G401 (cell line): Measurements from ENCODE around the gene RXRB. TPM values are rescaled to one million over a fixed set of nuclear protein-coding genes. Genes with fewer than 3 reads are reported as not detected.
"Not testable (repeated sequence)": the region's sequence is repeated elsewhere in the genome, so short reads cannot be mapped to it uniquely, and the experiment has no call there.

ENCODE experiments used
- DNase-seq: peaks from one replicate; pipeline ENCODE4 v3.0.0-alpha.2; 2015; ENCODE audit warnings: low spot score
- in situ Hi-C: cut with HindIII; loops from 2 replicates; pipeline ENCODE4 v1.10.0; 2016; ENCODE audit warnings: low sequenced_read_pairs, mixed read lengths
- total RNA-seq: library from RNA; depleted of rRNA; stranded (reverse); fragments of >200 nt; shearing (Covaris generic); gene quantifications from 2 replicates; pipeline ENCODE4 v1.2.3, GENCODE V29; 2014; rRNA removed

The RXRB gene
- 11.5 and 18.8 TPM in 2 replicates for total RNA-seq

DNA sequence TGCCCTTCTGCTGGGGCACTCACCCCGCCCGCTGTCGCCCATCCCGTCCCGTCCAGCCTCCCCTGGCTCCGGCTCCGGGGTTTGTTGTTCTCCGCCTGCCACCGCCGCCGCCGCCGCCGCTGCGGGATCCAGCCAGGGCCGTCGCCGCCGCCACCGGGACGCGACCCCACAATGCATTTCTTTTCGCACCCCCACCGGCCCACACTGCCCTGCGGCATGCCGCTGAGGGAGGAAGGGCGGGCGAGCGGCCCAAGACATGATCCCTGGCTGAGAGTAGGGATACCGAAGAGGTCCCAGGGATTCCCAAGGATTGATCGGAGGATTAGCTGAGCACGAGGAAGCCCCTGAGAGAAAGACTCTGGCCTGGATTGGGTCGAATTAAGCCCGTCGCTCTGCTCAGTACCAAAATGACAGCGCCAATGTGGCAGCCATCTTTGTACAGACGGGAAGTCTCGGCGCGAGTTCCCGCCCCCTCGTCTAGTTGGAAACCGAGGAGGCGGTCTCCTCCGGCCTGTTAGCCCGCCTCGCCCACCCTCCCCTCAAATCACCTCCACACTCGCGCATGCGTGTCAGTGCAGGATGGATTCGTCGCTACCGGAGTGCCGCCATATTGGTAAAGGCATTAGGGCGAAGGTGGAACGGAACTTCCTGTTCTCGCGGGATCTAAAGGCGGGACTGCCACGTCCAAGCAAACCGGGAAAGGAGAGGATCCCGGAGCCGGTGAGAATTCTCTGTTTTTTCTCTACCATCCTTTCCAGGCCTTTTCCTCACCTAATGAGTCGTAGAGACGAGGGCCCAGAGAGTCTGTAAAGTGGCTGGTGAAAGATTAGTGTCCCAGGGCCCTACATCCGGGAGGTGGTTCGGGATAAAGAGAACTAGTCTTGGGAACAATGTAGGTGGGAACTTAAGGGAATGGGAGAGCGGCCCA lies at the start of gene RXRB, which contains the start of gene SLC39A7:
TSS of gene RXRB (minus strand) at position 447 of the 928 bp plus-strand sequence. CDS start at position 258, 189 bp downstream.
TSS of gene SLC39A7 (plus strand) at position 649 of the 928 bp plus-strand sequence. CDS start 379 bp downstream, outside the sequence.
- in situ Hi-C loops = no loop called here

DNA sequence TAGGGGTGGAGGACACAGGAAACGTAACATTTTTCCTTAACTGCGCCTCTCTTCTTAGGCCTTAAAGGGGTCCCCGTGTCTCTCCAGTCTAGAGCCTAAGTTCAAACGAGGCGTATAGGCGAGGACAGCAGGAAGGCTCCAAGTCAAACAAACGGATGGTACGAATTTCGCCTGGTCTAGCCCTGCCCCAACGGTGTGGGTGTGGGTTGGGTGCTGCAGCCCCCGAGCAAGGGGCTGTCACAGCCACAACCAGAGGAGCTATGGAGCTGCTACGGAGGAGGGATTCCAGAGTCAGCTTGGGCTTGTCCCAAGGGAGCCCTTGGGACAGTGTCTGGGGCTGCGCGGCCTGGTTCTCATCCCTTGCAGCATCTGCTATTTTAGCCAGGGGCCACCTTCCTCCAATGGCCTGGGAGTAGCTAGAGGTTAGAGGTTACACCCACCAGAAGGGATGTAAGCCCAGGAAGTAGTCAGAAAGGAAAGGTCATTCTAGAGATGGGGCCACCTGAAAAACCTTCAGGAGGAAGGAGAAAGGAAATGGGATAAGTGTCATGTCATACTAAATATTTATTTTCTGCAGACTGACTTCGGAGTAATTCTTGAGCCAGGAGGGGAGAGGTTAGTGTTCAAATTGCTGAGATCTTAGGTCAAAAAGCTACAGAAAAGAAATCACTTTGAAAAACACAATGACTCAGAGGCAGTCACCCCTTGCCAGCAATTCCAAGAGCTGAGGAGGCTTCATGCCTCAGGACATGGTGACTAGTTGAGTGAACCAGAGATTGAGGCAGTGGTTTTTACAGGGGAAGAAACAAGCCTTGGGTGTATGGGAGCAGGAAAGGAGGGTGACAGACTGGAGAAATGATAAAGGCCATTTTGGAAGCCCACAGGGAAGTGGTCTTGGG lies 49.5 kb upstream of the RXRB start:
- in situ Hi-C loops = no loop called here
- no peak for DNase-seq

More for the DNA sequence above, at the start of gene RXRB, which contains the start of gene SLC39A7:
- DNase-seq = peak; percentile 99

DNA sequence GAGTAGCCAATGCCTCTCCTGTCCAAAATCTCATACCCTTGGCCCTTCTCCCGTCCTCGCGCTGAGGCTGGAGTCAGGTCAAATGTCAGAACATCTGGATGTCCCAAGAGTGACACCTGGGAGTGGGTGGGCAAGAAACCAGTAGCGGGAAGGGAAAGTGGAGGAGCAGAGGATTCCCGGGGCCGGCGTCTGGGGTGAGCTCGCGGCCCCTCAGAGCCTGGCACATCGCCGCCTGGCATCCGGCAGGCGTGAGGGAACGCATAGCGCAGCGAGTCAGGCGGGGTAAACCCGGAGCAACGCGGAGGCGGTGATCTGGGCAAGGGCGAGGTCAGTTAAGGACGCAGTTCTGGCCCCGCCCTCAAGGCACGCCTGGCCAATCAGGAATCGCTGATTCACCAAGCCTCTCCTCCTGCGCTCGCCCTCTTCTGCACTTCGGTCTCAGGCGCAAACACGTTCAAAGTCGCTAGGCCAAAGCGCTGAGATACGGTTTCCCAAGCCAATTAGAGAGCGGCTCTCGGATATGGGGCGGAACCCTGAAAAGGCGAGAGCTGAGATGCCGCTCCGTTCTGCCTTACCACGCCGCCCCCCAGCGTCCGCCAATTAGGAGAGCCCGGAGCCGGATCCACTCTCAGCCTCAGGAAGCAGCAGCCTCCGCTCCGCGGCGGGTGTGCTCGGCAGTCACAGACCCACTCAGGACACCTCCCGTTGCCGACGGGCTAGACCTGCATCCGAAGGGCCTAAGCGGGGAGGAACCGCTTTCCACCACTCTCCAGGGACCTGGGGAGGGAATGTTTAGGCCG lies 48.7 kb upstream of the RXRB start:
- in situ Hi-C loops = no loop called here

DNA sequence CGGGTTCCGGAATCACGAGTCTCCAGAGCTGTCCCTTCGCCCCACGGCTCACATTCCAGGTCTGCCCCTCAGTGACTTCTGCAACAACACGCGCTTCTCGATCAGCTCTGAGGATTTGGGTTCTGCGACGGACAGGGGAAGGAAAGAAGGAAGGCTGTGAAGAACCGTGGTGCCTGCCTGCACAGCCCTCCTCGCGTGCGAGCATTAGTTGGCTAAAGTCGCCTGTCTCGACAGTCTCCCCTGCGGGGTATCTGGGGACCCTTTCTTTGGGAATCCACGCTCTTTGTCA lies 48.1 kb upstream of the RXRB start:
- DNase-seq = no peak
- in situ Hi-C loops = no loop called here

More for the DNA sequence above, 48.7 kb upstream of the RXRB start:
- peak; percentile 100 for DNase-seq

DNA sequence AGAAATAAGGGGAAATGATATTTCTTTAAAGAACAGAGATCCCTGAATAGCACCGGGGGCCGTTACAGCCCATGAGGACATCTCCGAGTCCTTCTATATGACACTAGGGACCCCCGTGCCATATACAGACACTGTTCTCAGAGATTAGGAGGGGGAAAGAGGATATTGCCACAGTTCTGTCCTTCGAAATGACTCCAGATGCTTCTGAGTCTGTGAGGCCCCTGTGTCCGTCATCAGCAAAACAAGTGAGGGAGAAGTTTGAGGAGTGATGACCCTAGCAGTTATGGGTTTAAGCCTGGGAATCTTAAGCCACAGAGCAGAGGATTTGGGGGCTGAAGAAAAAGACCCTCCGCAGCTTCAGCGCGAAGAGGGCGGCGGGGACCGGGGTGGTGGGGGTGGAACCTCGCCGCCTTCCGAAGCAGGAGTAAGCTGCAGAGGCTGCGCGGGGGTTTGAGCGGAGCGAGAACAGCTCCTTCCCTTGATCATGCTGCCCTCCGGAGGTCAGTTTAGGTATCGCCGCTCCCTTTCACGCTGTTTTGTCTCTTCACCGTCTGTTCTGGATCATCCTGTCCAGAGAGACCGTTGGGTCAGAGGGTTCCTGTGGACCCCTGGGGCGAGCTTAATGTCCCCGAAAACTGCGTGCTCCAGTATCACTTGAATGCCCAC lies 47.6 kb upstream of the RXRB start:
- DNase-seq = peak; percentile 91
- in situ Hi-C loops = no loop called here

DNA sequence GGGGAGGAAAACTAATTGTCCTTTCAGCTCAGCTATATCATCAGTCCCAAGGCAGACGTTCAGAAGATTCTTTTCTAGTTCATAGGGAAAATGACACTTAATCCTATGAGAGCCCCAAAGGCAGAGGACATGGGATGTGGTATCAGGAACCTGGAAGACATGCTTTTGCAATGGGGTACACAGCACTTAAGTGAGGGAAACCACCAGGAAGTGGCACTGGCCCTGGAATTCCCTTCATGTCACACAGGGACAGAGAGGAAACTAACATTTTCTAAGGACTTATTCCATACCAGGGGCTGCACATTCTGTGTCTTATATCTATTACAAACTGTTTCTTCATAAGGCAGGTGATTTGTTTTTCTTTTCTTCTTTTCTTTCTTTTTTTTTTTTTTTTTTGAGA lies 43.0 kb upstream of the RXRB start:
- in situ Hi-C loops = no loop called here
- no peak for DNase-seq

DNA sequence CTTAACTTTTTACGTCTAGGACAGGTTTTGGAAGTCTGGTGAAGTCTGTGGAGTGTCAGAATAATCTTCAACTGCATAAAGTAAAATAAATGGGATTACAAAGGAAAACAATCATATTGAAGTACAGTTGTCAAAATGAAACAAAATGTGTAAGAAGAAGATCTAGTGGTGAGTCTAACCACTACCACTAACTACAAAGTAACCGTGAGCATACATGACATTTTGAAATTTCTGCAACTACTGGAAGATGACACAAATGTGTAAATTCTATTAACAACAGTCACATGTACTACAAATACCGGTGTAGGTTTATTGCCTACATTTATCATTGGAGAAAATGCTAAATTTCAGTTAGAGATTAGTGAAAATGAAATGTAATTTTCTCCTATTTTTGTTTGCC lies 41.5 kb upstream of the RXRB start:
- DNase-seq = no peak
- in situ Hi-C loops = no loop called here

DNA sequence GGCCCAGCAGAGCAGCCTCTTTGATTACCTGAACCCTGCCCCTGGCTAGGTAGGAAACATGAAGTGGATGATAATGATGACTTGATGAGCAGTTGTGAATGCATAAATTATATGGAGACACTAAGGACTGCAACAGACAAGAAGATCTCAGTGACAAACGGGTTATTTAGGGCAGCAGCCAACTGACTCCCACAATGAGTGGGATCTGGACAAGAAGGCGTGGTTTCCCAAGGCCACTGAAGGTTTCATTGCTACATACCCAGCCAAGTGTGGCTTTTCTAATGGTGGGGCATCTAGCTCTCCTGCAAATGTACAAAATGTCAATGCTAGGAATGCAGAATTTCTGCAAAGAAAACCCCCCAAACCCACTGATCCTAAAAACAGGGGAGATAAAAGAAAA lies 37.3 kb upstream of the RXRB start:
- in situ Hi-C loops = no loop called here
- no peak for DNase-seq

DNA sequence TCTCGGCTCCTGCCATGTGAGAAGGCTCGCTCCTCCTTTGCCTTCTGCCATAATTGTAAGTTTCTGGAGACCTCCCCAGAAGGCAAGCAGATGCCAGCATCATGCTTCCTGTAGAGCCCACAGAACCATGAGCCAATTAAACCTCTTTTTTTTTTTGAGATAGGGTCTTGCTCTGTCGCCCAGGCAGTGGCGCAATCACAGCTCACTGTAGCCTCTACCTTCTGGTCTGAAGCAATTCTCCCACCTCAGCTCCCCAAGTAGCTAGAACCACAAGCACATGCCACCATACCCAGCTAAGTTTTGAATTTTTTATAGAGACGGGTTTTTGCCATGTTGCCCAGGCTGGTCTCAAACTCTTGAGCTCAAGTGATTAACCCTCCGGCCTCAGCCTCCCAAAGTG lies 36.4 kb upstream of the RXRB start:
- DNase-seq = no peak
- in situ Hi-C loops = no loop called here

DNA sequence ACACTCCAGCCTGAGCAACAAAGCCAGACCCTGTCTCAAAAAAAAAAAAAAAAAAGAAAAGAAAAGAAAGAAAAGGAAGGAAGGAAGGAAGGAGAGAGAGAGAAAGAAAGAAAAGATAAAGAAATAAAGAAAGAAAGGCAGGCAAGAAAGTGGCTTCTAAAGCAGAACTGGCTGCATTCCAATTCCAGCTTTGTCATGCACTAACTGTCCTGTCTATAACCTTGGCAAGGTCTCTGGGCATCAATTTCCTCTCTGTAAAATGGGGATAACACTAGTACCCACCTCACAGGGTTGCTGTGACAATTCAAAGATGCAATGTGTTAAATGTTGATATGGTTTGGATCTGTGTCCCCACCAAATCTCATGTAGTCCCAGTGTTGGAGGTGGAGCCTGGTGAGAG lies 35.9 kb upstream of the RXRB start:
- in situ Hi-C loops = no loop called here
- no peak for DNase-seq

DNA sequence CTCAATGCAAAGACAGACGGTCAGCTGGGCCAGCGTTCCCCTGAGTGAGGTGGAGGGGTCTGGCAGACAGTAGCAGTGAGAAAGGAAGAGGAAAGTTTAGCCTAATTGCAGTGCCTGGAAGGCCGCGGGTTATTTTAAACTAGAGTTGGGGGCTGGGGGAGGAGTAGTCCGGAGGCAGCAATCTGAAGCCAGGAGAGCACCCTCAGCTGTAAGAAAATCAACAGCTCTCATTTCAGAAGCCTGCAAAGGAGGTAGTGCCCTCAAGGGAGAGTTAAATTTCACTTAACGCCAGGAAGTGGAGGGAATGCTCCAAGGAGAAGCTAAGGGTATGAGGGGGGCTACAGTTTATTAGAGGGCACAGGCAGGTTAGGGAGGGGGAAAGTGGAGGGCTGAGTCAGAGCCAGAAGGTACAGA lies 34.8 kb upstream of the RXRB start:
- DNase-seq = no peak
- in situ Hi-C loops = no loop called here

DNA sequence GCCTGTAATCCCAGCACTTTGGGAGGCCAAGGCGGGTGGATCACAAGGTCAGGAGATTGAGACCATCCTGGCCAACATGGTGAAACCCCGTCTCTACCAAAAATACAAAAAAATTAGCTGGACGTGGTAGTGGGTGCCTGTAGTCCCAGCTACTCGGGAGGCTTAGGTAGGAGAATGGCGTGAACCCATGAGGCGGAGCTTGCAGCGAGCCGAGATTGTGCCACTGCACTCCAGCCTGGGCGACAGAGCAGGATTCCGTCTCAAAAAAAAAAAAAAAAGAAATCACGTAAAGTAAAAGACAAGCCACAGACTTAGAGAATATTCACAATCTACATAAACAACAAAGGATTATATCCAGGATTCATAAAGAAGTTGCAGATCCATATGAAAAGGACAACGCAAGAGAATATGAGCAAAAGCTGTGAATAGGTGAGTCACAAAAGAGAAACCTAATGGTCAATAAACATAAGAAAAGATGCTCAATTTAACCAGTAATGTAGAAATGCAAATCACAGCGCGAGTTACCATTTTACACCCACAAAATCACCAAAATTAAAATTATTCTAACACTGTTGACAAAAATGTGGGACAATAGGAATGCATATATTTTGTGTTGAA lies 26.1 kb upstream of the RXRB start:
- in situ Hi-C loops = not testable (repeated sequence)

DNA sequence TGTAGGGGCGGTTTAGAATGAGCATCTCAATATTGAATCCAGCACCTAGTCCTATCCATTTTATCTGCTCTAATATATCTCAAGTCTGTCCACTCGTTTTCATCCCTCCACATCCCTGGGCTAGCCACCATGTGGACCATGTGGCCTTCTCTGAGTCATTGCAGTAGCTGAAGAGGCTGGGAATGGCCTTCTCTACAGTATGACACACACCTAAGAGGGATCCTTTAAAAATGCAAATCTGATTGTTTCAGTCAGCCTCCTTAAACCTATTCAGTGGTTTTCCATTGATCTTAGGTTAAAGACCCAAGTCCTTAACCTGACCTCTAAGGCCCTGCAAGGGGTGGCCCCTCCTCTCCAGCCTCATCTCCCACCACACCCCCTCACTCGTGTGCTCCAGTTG lies 17.2 kb upstream of the RXRB start:
- DNase-seq = no peak
- in situ Hi-C loops = no loop called here

More for the DNA sequence above, 26.1 kb upstream of the RXRB start:
- not testable (repeated sequence) for DNase-seq

DNA sequence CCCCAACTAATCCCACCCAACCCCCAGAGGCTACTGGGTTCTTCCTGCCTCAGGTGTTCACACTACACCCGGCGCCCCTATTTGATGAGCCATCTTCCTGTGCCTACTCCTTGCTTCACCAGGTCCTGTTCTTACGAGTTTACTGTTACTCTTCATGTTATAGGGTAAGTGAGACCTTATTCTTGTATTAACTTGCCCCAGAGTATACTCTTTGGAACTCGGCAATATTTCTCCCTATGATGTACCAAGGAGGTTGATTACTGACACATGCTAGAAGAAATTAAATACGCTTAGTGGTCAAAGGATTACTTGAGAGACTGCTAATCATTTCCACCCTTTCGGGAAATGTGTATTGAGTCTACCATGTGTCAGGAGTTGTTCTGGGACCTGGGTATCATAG lies 16.8 kb upstream of the RXRB start:
- DNase-seq = no peak
- in situ Hi-C loops = no loop called here

DNA sequence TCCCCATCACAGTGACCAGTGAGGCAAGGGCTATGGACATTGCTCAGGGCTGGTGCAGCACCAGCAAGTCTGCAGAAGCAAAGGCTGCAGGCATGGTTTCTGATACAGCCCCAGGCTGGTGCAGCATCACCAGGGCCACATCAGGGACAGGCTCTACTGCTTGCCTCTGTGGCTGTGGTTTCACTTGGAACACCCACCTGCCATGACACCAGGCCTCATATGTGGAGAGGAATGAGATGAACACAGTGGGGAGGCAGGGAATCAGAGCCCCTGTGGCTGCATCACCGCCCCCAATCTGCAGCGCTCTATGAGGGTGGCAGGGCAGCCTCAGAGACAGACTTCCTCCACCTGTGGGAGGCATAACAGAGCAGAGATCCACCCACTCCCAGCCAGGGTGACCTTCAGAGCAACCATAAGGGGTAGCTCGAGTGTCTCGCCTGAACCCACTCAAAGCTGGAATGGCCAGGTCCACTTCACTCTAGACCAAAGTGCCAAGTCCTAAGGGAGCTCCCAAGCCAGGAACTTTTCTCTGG lies 15.7 kb upstream of the RXRB start:
- in situ Hi-C loops = no loop called here
- no peak for DNase-seq

DNA sequence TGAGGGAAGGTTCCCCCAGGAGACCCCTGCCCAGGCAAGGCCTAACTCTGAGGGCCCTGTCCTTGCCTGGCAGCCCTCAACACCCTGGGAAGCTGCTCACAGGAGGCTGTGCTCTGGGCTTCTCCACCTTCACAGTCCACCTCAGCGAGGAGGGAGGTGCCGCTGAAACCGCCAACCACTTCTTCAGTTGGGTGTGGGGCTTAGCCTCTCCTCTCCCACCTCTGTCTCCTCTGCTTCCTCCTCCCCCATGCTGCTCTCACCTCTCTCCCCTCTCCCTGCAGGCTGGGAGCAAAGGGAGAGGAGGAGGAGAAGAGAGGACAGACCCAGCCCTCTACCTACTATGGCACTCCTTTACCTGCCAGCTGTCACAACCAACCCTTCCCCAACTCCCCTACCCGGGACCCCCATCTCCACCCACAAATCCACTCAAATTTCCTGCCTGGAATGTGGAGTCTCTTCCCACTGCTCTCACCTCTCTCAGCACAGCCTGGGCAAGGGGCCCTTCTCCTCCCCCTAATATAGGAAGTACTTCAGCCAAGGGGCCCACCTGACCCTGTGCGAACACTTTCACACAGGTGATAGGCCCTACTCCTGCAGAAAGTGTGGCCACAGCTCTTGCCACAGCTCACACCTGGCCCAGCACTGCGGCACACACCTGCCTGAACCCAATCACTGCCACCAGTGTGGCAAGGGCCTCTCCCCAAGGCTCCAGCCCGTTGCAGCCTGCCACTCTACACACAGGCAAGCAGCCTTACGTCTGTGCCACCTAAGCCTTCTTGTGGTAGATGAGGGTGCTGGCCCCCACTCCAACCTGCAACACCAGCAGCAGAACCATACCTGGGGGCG lies 15.0 kb upstream of the RXRB start:
- in situ Hi-C loops = no loop called here
- DNase-seq = no peak

DNA sequence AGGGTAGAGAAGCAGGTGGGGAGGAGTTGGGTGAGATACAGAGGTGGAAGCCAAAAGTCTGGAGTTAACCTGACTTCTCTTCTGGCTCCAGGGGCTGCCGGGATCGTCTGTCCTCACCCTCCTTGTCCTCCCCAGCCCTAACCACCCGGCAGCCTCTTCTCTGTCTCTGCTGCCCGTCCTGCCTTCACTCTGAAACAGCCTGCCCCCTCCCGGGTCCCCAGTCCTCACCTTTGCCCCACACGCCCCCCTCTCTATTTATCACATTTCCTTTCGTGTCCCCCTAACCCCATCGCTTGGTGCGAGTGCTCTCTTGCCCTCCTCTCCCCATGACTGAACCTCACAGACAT lies 13.5 kb upstream of the RXRB start:
- no peak for DNase-seq
- in situ Hi-C loops = no loop called here
